ENCODE results near the gene SLC7A6. TPM values are rescaled to one million over a fixed set of nuclear protein-coding genes. Genes with fewer than 3 reads are reported as not detected.

Gene SLC7A6
- total RNA-seq: 21.8 TPM

DNA sequence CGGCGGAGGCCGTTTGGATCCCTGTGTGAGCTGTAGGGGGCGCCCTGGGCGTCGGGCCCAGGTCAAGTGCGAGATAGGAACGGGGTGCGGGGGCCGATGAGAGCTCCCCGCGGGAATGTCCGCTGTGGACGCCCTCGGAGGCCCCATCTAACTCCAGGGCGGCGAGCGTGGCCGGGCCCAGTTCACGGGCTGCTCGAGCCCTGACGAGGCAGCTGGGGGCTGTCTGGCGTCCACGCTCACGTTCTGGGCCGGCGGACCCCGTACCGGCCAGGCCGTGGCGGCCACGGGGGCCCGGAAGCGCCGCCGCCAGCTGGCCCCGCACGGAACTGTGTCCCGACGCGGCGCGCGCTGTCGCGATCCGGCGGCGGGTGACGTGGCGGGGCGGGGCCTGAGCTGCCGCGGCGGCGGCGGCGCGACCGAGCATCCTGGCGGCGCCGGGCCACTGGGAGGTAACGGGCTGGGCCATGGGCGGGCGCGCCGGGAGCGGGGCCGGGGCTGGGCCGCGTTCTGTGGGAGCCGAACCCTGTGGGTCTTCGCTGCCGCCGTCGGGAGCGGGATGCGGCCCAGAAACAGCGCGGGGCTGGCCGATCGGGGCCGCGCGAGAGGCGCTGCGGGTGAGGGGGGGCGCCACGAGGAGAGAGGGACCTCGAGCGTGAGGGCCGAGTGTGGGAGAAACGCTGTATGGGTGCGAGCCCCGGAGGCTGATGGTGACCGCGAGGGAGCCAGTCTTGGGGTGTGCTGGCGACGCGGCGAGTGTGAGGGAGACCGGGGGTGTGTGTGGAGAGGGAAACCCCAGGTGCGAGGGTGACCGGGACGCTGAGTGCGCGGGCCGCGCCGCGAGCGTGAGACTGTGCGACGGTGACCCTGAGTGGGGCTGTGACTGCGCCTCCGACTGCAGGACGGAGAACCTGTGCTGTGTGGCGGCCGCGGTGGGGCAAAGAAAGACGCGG is at the start of gene SLC7A6:
SLC7A6 (plus strand) TSS at position 399 of the 950 bp plus-strand sequence. CDS start 10,201 bp downstream, outside the sequence.

DNA sequence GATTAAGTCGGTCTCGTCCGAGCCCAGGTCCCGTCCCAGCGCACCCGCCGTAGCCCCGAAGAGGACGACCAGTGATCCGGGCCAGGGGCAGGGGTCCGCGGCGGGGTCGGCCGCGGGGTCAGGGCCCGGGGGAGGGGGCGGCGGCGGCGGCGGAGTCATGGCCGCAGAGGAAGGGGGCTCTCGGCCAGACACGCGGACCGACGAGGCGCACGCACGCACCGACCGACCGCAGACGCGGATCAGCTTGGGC is 28.5 kb upstream of the SLC7A6 start, which contains the start of gene ESRP2:
ESRP2 (minus strand) TSS at position 241 of the 250 bp plus-strand sequence; CDS start at position 159, 82 bp downstream.

DNA sequence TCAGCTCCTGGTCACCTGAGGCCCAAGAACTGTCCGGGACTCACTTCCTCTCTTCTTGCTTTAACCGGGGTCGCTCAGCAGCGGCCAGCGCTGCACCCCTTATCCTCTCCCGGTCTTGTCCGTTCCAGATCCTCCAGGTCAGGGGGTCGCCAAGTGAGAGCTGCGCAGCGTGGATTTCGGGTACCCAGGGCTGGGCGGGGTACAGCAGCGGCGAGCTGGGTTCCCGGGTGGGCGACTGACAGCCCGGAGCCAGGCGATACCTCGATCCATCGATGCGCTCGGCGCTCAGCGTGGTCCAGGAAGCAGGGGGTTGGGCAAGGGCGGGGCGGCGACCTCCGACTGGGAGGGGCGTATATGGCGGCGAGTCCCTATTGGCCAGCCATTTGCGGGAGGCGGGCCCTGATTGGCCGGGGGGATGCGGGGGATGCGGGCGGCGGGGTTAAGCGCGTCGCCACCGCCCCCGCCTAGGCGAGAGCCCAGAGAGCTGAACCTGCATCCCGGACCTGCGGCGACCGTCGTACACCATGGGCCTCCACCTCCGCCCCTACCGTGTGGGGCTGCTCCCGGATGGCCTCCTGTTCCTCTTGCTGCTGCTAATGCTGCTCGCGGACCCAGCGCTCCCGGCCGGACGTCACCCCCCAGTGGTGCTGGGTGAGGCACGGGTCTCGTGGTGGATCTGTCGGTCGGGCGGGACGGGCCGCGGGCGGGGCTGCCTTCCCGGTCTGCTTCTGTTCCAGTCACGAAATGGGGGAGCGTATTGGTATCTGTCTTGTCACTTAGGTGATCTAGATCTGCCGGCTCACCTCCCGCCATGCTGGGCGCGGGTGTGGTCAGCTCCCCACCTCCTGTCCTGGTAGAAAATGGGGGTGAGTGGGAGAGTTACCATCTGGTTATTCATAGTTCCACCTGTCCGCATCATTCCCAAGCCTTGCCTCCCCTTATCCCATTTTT is 19.1 kb upstream of the SLC7A6 start, which contains the start of gene PLA2G15:
PLA2G15 (plus strand) TSS at position 471 of the 951 bp plus-strand sequence; CDS start at position 525, 54 bp downstream.

DNA sequence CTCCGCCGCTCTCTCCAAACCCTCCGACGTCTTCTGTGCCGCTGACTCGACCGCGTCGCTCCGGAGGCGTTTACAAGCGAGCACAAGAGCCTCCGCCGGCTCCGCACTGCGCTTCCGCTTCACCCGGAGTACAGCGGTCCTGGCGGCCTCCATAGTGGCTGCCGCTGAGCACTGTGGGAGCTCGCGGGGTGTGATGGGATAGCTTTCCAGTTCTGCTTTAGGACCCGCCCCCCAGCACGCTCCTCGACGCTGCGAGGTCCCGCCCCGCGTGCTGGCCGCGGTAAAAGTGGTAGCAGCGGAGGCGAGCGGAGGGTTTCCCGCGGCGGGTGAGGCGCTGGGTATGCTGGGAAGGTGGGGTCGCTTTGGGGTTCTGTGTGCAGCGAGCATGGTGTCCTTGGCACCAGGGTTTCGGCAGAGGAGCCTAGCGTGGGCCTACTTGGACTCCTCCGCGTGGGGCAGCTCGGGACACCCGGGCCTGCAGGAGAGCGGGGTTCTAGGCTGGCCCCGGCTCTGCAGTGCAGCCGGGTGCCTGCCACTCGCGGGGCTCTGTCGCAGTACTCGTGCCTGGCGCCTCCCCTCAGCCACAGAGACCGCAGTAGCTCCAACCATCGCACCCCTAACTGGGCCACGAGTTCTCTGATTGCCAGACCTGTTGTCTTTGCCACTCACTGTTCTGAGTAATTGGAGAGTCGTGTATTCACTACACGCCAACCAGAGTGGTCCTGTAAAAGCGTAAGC is 46.6 kb downstream of the SLC7A6 start, which contains the start of the genes PRMT7 and SLC7A6OS:
PRMT7 (plus strand) TSS at position 246 of the 738 bp plus-strand sequence. CDS start 4,961 bp downstream, outside the sequence.
SLC7A6OS (minus strand) TSS at position 173 of the 738 bp plus-strand sequence; CDS start at position 153, 20 bp downstream.

Small RNA genes within 50 kb of the gene (small RNA-seq; reads per million reads assigned to genes)
- gene RNU4-30P (ENCODE audit: low replicate concordance): not detected
- gene RNU6-1262P (ENCODE audit: low replicate concordance): not detected

Other genes with a start within 250 kb of the SLC7A6 start
- not detected for gene DPEP2NB, start 248.6 kb upstream of the SLC7A6 start, total RNA-seq
- 10.2 TPM for gene DDX28, start 241.3 kb upstream of the SLC7A6 start, total RNA-seq
- gene DUS2, start 241.2 kb upstream of the SLC7A6 start, total RNA-seq: 11.3 TPM
- 36.4 TPM for gene NFATC3, start 179.2 kb upstream of the SLC7A6 start, total RNA-seq
- gene ESRP2, start 28.4 kb upstream of the SLC7A6 start, total RNA-seq: 16.1 TPM
- gene PLA2G15, start 19.2 kb upstream of the SLC7A6 start, total RNA-seq: 34.9 TPM
- gene SLC7A6OS, start 46.4 kb downstream of the SLC7A6 start, total RNA-seq: 15.5 TPM
- 76.5 TPM for gene PRMT7, start 46.5 kb downstream of the SLC7A6 start, total RNA-seq
- 1.1 TPM for gene SMPD3, start 184.0 kb downstream of the SLC7A6 start, total RNA-seq